ENCODE results near the gene AWAT2.
"Not testable (repeated sequence)": the region's sequence is repeated elsewhere in the genome, so short reads cannot be mapped to it uniquely, and the experiment has no call there.

Gene AWAT2

GRCh38 chrX:70001269-70001668 lies 48.5 kb downstream of the AWAT2 start:
- no peak for DNase-seq (ENCODE audit: low spot score)

GRCh38 chrX:69998299-69998698 lies 51.4 kb downstream of the AWAT2 start:
- DNase-seq (ENCODE audit: low spot score): not testable (repeated sequence)

- DNase-seq (ENCODE audit: low spot score): no peak
These were observed 53.6 kb downstream of the AWAT2 start for GRCh38 chrX:69996113-69996468.

GRCh38 chrX:69995362-69996112 lies 54.2 kb downstream of the AWAT2 start:
- no peak for DNase-seq (ENCODE audit: low spot score)

GRCh38 chrX:69993494-69993893 lies 56.2 kb downstream of the AWAT2 start:
- DNase-seq (ENCODE audit: low spot score): no peak

GRCh38 chrX:69991685-69992084 lies 58.1 kb downstream of the AWAT2 start:
- DNase-seq (ENCODE audit: low spot score): peak; percentile 70
